Activated naive CD8-positive, alpha-beta T cell treated with anti-CD3 and anti-CD28 coated beads, Interleukin-2, amount 50 U/mL, for 24 hours (primary cell): ENCODE results near the gene TMEM245.
"Not testable (repeated sequence)": the region's sequence is repeated elsewhere in the genome, so short reads cannot be mapped to it uniquely, and the experiment has no call there.

Experiments
- ATAC-seq: fragments of 150-1000 bp; cut with Tn5 transposase; one replicate; pipeline ENCODE4 v1.10.0; 2021
- DNase-seq: peaks from one replicate; pipeline ENCODE4 v3.0.0; 2021
- H3K27ac Mint-ChIP-seq: one replicate; pipeline ENCODE4 v1.8.0; 2021; ENCODE audit warnings: mild to moderate bottlenecking, mixed read lengths
- H3K27me3 Mint-ChIP-seq: one replicate; pipeline ENCODE4 v1.8.0; 2021; ENCODE audit warnings: mixed read lengths
- H3K36me3 Mint-ChIP-seq: one replicate; pipeline ENCODE4 v1.8.0; 2021; ENCODE audit warnings: low read depth, mixed read lengths
- H3K4me1 Mint-ChIP-seq: one replicate; pipeline ENCODE4 v1.8.0; 2021; ENCODE audit warnings: mixed read lengths
- H3K4me3 Mint-ChIP-seq: one replicate; pipeline ENCODE4 v1.8.0; 2021; ENCODE audit warnings: mild to moderate bottlenecking, moderate library complexity, mixed read lengths
- H3K9me3 Mint-ChIP-seq: one replicate; pipeline ENCODE4 v1.8.0; 2021; ENCODE audit warnings: mixed read lengths

The TMEM245 gene

GRCh38 chr9:109005678-109006077 lies 114.1 kb downstream of the TMEM245 start:
- Mint-ChIP-seq H3K9me3 (peaks cover 9% of the 10 kb centered on the region), H3K27ac (no peak overlapping the region), H3K4me1 (peaks cover 10% of the 10 kb centered on the region), H3K27me3 (peaks cover 3% of the 10 kb centered on the region), H3K36me3 (peaks cover 11% of the 10 kb centered on the region), H3K4me3 (no peak overlapping the region)
- ATAC-seq (no peak), DNase-seq (no peak)

DNA sequence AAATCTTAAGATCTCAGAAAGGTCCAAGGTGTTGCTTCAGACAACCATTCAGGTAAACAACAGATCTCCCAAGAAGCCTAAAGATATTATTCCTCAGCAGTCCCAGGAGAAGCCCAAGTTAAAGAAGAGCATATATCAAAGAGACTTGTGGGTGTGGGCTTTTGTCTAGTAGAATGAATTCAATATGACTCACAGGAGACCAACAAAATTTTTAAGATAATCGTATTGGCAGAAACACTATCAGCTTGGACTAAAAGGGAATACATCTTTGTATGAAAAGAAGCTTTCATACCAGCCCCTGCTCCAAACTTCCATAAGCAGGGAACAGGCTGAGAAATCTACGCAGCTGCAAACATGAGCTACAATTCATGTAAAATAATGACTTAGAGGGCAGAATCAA lies 116.6 kb downstream of the TMEM245 start:
- no peak for ATAC-seq
- DNase-seq: no peak
- H3K9me3 Mint-ChIP-seq: peaks cover 9% of the 10 kb centered on the region
- peaks cover 7% of the 10 kb centered on the region for H3K4me1 Mint-ChIP-seq
- H3K27me3 Mint-ChIP-seq: no peaks in the 10 kb centered on the region
- no peak overlapping the region for H3K4me3 Mint-ChIP-seq
- H3K27ac Mint-ChIP-seq: no peak overlapping the region
- H3K36me3 Mint-ChIP-seq: peaks cover 11% of the 10 kb centered on the region

GRCh38 chr9:109002141-109002540 lies 117.6 kb downstream of the TMEM245 start:
- H3K4me1 Mint-ChIP-seq: peaks cover 7% of the 10 kb centered on the region
- H3K4me3 Mint-ChIP-seq: no peak overlapping the region
- H3K27ac Mint-ChIP-seq: no peak overlapping the region
- H3K27me3 Mint-ChIP-seq: no peaks in the 10 kb centered on the region
- ATAC-seq (no peak), DNase-seq (no peak)
- H3K9me3 Mint-ChIP-seq: peaks cover 9% of the 10 kb centered on the region
- H3K36me3 Mint-ChIP-seq: peaks cover 11% of the 10 kb centered on the region

DNA sequence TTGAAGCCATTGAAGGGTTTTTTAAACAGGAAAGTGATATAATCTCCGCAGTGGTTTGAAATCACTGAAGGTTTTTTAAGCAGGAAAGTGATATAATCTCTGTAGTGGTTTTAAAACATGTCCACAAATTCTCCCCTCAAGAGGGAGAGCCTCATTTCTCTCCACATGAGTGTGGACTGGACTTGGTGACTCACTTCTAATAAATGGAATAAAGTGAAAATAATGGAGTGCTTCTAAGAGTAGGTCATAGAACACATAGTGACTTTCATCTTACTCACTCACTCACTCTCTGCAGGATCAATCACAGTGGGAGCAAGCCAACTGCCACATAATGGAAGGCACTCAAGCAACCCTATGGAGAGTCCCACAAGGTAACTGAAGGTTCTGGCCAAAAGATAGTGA lies 118.5 kb downstream of the TMEM245 start:
- no peaks in the 10 kb centered on the region for H3K27me3 Mint-ChIP-seq
- DNase-seq: no peak
- peak; percentile 54 for ATAC-seq
- H3K9me3 Mint-ChIP-seq: peaks cover 9% of the 10 kb centered on the region
- peaks cover 7% of the 10 kb centered on the region for H3K4me1 Mint-ChIP-seq
- no peak overlapping the region for H3K27ac Mint-ChIP-seq
- peaks cover 11% of the 10 kb centered on the region for H3K36me3 Mint-ChIP-seq
- H3K4me3 Mint-ChIP-seq: no peak overlapping the region

DNA sequence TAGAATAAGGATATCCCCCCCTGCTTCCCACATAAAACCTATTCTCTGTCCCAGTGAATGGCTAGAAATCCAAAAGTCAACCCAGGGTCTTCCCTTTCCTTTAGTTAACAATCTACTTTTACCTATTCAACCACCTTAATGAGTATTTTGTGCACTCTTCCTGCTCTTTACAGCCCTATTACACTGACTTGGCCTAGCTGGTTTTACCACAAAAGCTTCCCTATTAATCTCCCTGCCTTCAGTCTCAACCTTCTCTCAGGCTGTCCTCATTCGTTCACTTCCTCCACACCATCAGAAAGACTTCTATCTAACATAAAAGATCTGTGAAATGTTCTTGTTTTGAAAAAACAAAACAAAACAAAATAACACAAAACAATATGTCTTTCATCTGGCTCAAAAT lies 122.6 kb downstream of the TMEM245 start:
- Mint-ChIP-seq H3K27me3 (no peaks in the 10 kb centered on the region), H3K4me1 (peaks cover 14% of the 10 kb centered on the region), H3K36me3 (peaks cover under 1% of the 10 kb centered on the region), H3K27ac (no peak overlapping the region), H3K9me3 (peaks cover under 1% of the 10 kb centered on the region), H3K4me3 (no peak overlapping the region)
- ATAC-seq: no peak
- DNase-seq: no peak

- Mint-ChIP-seq H3K4me3 (no peak overlapping the region), H3K27me3 (no peaks in the 10 kb centered on the region), H3K4me1 (peaks cover 14% of the 10 kb centered on the region), H3K9me3 (no peaks in the 10 kb centered on the region), H3K27ac (no peak overlapping the region), H3K36me3 (no peaks in the 10 kb centered on the region)
- ATAC-seq (no peak), DNase-seq (no peak)
These were observed 123.1 kb downstream of the TMEM245 start for GRCh38 chr9:108996643-108997042.

GRCh38 chr9:108994695-108995094 lies 125.1 kb downstream of the TMEM245 start:
- Mint-ChIP-seq H3K4me3 (no peak overlapping the region), H3K27ac (no peak overlapping the region), H3K4me1 (peaks cover 8% of the 10 kb centered on the region), H3K9me3 (no peaks in the 10 kb centered on the region), H3K27me3 (no peaks in the 10 kb centered on the region), H3K36me3 (peaks cover 1% of the 10 kb centered on the region)
- DNase-seq: no peak
- ATAC-seq: no peak

GRCh38 chr9:108991479-108991878 lies 128.3 kb downstream of the TMEM245 start:
- ATAC-seq (no peak), DNase-seq (no peak)
- no peak overlapping the region for H3K4me3 Mint-ChIP-seq
- H3K4me1 Mint-ChIP-seq: peaks cover 8% of the 10 kb centered on the region
- H3K36me3 Mint-ChIP-seq: peaks cover 9% of the 10 kb centered on the region
- H3K27me3 Mint-ChIP-seq: no peaks in the 10 kb centered on the region
- no peaks in the 10 kb centered on the region for H3K9me3 Mint-ChIP-seq
- no peak overlapping the region for H3K27ac Mint-ChIP-seq

- H3K27me3 Mint-ChIP-seq: no peaks in the 10 kb centered on the region
- ATAC-seq (no peak), DNase-seq (no peak)
- H3K36me3 Mint-ChIP-seq: peaks cover 5% of the 10 kb centered on the region
- H3K4me3 Mint-ChIP-seq: no peak overlapping the region
- H3K4me1 Mint-ChIP-seq: no peaks in the 10 kb centered on the region
- no peaks in the 10 kb centered on the region for H3K9me3 Mint-ChIP-seq
- no peak overlapping the region for H3K27ac Mint-ChIP-seq
These were observed 135.9 kb downstream of the TMEM245 start for GRCh38 chr9:108983885-108984284.

DNA sequence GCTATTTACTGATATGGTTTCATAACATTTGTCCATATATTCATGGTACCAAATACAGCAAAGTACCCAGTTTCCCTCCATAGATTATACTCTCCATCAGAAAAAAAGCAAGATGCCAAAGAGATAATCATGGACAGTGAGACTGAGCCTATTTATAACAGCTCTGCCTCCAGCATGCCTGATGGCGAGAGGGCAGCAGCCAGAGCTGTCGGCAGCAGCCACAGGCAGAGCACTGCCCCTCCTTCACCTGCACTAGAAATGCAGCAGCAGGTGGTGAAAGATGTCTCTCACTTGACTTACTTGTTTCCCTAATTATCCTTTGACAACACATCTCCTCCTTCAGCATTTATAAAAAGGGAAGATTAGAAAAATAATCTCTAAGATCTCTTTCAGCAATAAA lies 138.9 kb downstream of the TMEM245 start:
- H3K4me3 Mint-ChIP-seq: no peak overlapping the region
- no peaks in the 10 kb centered on the region for H3K4me1 Mint-ChIP-seq
- DNase-seq: no peak
- no peaks in the 10 kb centered on the region for H3K9me3 Mint-ChIP-seq
- no peak overlapping the region for H3K27ac Mint-ChIP-seq
- H3K27me3 Mint-ChIP-seq: no peaks in the 10 kb centered on the region
- no peak for ATAC-seq
- peaks cover 4% of the 10 kb centered on the region for H3K36me3 Mint-ChIP-seq

DNA sequence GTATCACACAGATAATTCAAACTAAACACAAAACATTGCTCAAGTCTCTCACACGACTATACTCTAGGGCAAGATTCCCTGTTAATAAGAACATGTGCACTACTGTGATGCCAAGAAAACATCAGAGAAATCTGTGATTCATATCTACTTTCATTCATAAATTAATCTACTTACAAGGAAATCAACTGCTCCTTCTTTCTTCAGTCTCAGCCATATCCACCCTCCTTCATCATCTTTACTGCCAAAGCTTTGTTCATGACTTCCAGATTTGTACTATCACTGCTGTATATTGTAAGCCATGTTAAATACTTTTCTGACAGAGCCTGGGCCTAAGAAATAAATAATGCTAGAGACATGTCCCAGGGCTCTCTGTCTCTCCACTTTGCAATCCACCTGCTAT lies 141.5 kb downstream of the TMEM245 start:
- Mint-ChIP-seq H3K4me1 (no peaks in the 10 kb centered on the region), H3K27me3 (no peaks in the 10 kb centered on the region), H3K4me3 (no peak overlapping the region), H3K9me3 (no peaks in the 10 kb centered on the region), H3K27ac (no peak overlapping the region), H3K36me3 (peaks cover 4% of the 10 kb centered on the region)
- no peak for DNase-seq
- no peak for ATAC-seq

- Mint-ChIP-seq H3K27ac (no peak overlapping the region), H3K27me3 (no peaks in the 10 kb centered on the region), H3K4me1 (no peaks in the 10 kb centered on the region), H3K9me3 (peaks cover 5% of the 10 kb centered on the region), H3K36me3 (peaks cover 17% of the 10 kb centered on the region), H3K4me3 (no peak overlapping the region)
- ATAC-seq (no peak), DNase-seq (no peak)
These were observed 145.9 kb downstream of the TMEM245 start for GRCh38 chr9:108973895-108974294.

DNA sequence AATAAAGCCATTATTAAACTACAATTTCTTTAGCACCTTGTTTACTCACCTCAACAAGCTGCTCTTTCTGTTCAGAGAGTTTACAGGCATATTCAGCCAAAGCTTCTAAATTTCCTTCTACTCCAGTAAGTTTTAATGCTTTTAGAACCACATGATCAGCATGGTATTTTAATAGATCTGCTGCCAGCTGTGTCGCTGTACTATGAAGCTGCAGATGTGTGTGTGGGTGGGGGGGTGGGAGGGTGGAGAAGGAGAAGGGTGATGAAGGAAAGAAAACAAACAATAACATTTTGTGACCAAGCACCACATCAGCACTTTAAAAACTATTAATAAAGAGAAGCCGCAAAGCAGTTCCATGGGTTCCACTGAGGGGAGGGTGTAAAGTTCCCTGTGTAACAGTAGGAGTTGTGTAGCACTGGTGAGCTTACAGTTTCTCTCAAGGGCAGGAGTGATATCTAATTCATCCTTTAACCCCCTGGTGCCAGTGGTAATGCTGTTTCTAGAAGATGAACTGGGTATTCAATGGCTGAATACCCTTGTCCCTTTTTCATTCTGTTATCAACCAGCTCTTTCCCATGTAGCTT lies 147.0 kb downstream of the TMEM245 start:
- Mint-ChIP-seq H3K9me3 (peaks cover 5% of the 10 kb centered on the region), H3K27me3 (no peaks in the 10 kb centered on the region), H3K27ac (no peak overlapping the region), H3K4me3 (no peak overlapping the region), H3K4me1 (no peaks in the 10 kb centered on the region), H3K36me3 (peaks cover 14% of the 10 kb centered on the region)
- no peak for DNase-seq
- no peak for ATAC-seq

DNA sequence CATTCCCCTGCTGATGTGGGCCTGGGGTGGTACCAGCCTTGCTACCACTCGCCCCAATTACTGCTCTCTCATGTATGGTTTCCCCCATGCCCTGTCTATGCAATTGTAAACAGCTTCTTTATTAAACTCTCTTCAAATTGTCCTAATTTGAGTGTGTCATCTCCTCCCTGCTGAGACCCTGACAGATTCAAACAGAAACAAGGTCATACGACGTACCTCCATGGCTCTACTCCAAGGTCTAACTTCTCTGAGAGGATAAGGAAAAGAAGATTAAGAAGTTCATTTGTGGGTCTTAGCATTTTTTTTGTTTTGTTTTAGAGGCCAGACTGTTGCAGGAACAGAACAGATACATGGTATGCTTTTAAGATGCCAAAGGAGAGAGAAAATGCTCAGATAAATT lies 147.6 kb downstream of the TMEM245 start:
- Mint-ChIP-seq H3K27ac (no peak overlapping the region), H3K4me1 (no peaks in the 10 kb centered on the region), H3K4me3 (no peak overlapping the region), H3K9me3 (peaks cover 5% of the 10 kb centered on the region), H3K36me3 (peaks cover 14% of the 10 kb centered on the region), H3K27me3 (no peaks in the 10 kb centered on the region)
- ATAC-seq: no peak
- no peak for DNase-seq

DNA sequence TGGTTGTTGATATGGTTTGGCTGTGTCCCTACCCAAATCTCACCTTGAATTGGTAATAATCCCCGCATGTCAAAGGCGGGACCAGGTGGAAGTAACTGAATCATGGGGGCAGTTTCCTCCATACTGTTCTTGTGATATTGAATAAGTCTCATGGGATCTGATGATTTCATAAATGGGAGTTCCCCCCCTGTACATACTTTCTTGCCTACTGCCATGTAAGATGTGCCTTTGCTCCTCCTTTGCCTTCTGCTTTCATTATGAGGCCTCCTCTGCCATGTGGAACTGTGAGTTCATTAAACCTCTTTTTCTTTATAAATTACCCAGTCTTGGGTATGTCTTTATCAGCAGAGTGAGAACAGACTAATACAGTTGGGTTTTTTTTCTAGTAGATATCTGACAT lies 148.4 kb downstream of the TMEM245 start:
- not testable (repeated sequence) for H3K27ac Mint-ChIP-seq, H3K9me3 Mint-ChIP-seq, DNase-seq, H3K4me3 Mint-ChIP-seq, H3K27me3 Mint-ChIP-seq, H3K4me1 Mint-ChIP-seq, ATAC-seq
- peaks cover 14% of the 10 kb centered on the region for H3K36me3 Mint-ChIP-seq

- Mint-ChIP-seq H3K36me3 (peaks cover 18% of the 10 kb centered on the region), H3K4me1 (no peaks in the 10 kb centered on the region), H3K27ac (no peak overlapping the region), H3K4me3 (no peak overlapping the region), H3K9me3 (peaks cover 5% of the 10 kb centered on the region), H3K27me3 (no peaks in the 10 kb centered on the region)
- no peak for DNase-seq
- no peak for ATAC-seq
These were observed 151.8 kb downstream of the TMEM245 start for GRCh38 chr9:108967916-108968315.
